ENCODE results near the gene SLC45A3.

The SLC45A3 gene

DNA sequence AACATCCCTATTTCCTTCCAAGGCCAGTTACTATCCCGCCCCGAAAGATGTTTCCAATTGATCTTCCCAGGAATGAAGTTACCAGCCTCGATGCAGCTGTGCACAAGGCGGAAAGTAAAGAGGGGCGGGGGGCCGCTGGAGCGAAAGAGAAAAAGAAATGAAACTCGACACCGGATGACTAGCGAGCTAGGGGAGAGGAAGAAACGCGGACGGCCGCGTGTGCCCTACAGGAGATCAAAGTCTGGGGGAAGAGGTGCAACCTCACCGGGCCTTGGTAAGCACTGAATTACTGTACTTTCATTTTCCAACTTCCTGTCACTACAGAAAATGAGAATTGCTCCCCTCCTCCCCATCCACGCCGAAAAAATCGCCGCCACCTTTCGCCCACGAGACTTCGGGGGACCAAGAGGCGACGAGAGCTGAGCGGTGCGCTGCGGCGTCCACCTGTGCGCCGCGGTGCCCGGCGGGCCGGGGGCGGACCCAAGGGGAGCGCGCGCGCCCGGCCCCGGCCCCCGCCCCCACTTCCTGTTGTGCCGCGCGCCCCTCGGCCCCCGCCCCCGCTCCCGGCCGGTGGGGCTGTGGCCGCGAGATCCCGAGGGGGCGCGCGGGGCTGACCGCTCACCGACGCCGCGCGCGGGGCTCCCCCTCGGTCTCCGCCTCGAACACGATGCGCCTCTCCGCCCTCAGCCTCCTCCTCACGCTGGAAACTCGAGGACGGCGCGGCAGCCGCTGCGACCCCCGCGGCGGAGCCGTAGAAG is 49.1 kb downstream of the SLC45A3 start (continued):
- peak; percentile 76 for TF ChIP-seq GLIS1 (tag by site-specific recombination; IDR thresholded peaks at IDR 0.05)
- TF ChIP-seq ZNF692 (tag by site-specific recombination; IDR thresholded peaks at IDR 0.05): peak; percentile 80
- peak; percentile 49; the same call in 1 of the 2 replicates for TF ChIP-seq BCL11B (tag by site-specific recombination; IDR thresholded peaks at IDR 0.05; ENCODE audit: low read depth)
- no peak for TF ChIP-seq FEZF1 (tag by site-specific recombination; IDR thresholded peaks at IDR 0.05)
- 0 out of 2 replicates have a peak, but pooled peaks have one; percentile 11 for TF ChIP-seq ZNF654 (tag by site-specific recombination; IDR thresholded peaks at IDR 0.05; ENCODE audit: low read depth)
- peak; percentile 78; the same call in 1 of the 2 replicates for TF ChIP-seq ZNF2 (tag by site-specific recombination; IDR thresholded peaks at IDR 0.05)
- peak; percentile 71 for TF ChIP-seq ZNF629 (tag by site-specific recombination; IDR thresholded peaks at IDR 0.05)
- TF ChIP-seq TRIM28 (IDR thresholded peaks at IDR 0.05; ENCODE audit: borderline replicate concordance, low read length): 0 out of 2 replicates have a peak, but pooled peaks have one; percentile 24
- no peak; the same call in 1 of the 2 replicates for TF ChIP-seq ZNF623 (tag by site-specific recombination; IDR thresholded peaks at IDR 0.05)
- 0 out of 2 replicates have a peak, but pooled peaks have one; percentile 36 for TF ChIP-seq ZNF792 (tag by site-specific recombination; IDR thresholded peaks at IDR 0.05)
- TF ChIP-seq, protein P1, sequence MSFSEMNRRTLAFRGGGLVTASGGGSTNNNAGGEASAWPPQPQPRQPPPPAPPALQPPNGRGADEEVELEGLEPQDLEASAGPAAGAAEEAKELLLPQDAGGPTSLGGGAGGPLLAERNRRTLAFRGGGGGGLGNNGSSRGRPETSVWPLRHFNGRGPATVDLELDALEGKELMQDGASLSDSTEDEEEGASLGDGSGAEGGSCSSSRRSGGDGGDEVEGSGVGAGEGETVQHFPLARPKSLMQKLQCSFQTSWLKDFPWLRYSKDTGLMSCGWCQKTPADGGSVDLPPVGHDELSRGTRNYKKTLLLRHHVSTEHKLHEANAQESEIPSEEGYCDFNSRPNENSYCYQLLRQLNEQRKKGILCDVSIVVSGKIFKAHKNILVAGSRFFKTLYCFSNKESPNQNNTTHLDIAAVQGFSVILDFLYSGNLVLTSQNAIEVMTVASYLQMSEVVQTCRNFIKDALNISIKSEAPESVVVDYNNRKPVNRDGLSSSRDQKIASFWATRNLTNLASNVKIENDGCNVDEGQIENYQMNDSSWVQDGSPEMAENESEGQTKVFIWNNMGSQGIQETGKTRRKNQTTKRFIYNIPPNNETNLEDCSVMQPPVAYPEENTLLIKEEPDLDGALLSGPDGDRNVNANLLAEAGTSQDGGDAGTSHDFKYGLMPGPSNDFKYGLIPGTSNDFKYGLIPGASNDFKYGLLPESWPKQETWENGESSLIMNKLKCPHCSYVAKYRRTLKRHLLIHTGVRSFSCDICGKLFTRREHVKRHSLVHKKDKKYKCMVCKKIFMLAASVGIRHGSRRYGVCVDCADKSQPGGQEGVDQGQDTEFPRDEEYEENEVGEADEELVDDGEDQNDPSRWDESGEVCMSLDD (tag by site-specific recombination; IDR thresholded peaks at IDR 0.05): peak; percentile 81
- TF ChIP-seq, protein P2, sequence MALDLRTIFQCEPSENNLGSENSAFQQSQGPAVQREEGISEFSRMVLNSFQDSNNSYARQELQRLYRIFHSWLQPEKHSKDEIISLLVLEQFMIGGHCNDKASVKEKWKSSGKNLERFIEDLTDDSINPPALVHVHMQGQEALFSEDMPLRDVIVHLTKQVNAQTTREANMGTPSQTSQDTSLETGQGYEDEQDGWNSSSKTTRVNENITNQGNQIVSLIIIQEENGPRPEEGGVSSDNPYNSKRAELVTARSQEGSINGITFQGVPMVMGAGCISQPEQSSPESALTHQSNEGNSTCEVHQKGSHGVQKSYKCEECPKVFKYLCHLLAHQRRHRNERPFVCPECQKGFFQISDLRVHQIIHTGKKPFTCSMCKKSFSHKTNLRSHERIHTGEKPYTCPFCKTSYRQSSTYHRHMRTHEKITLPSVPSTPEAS (tag by site-specific recombination; IDR thresholded peaks at IDR 0.05): no peak
- TF ChIP-seq ZNF76 (tag by site-specific recombination; IDR thresholded peaks at IDR 0.05; ENCODE audit: borderline replicate concordance, low read depth): peak; percentile 80; the same call in 1 of the 2 replicates
- TF ChIP-seq ZXDB (tag by site-specific recombination; IDR thresholded peaks at IDR 0.05): peak; percentile 85
- TF ChIP-seq ZNF514 (tag by site-specific recombination; IDR thresholded peaks at IDR 0.05): no peak
- TF ChIP-seq ZBTB1 (tag by site-specific recombination; IDR thresholded peaks at IDR 0.05): no peak
- peak; percentile 93 for TF ChIP-seq PATZ1 (tag by site-specific recombination; IDR thresholded peaks at IDR 0.05)
- no peak for TF ChIP-seq ZNF202 (tag by site-specific recombination; IDR thresholded peaks at IDR 0.05; ENCODE audit: borderline replicate concordance)
- peak; percentile 62 for TF ChIP-seq ZFHX2 (tag by site-specific recombination; conservative IDR thresholded peaks at IDR 0.05)
- TF ChIP-seq, protein P3, sequence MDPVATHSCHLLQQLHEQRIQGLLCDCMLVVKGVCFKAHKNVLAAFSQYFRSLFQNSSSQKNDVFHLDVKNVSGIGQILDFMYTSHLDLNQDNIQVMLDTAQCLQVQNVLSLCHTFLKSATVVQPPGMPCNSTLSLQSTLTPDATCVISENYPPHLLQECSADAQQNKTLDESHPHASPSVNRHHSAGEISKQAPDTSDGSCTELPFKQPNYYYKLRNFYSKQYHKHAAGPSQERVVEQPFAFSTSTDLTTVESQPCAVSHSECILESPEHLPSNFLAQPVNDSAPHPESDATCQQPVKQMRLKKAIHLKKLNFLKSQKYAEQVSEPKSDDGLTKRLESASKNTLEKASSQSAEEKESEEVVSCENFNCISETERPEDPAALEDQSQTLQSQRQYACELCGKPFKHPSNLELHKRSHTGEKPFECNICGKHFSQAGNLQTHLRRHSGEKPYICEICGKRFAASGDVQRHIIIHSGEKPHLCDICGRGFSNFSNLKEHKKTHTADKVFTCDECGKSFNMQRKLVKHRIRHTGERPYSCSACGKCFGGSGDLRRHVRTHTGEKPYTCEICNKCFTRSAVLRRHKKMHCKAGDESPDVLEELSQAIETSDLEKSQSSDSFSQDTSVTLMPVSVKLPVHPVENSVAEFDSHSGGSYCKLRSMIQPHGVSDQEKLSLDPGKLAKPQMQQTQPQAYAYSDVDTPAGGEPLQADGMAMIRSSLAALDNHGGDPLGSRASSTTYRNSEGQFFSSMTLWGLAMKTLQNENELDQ (tag by site-specific recombination; IDR thresholded peaks at IDR 0.05; ENCODE audit: low read depth): no peak
- peak; percentile 83 for TF ChIP-seq ZNF398 (tag by site-specific recombination; IDR thresholded peaks at IDR 0.05)
- peak; percentile 81 for TF ChIP-seq ZNF501 (tag by site-specific recombination; IDR thresholded peaks at IDR 0.05)
- no peak for TF ChIP-seq ZNF175 (tag by site-specific recombination; IDR thresholded peaks at IDR 0.05)
- no peak; the same call in 1 of the 2 replicates for TF ChIP-seq ZNF146 (tag by site-specific recombination; IDR thresholded peaks at IDR 0.05)
- TF ChIP-seq HOXD13 (CRISPR knock-in tag; IDR thresholded peaks at IDR 0.05; ENCODE audit: borderline replicate concordance): no peak
- peak; percentile 47; the same call in 1 of the 2 replicates for TF ChIP-seq KLF10 (tag by site-specific recombination; IDR thresholded peaks at IDR 0.05)
- TF ChIP-seq WT1 (tag by site-specific recombination; IDR thresholded peaks at IDR 0.05): peak; percentile 58
- TF ChIP-seq ZNF335 (tag by site-specific recombination; conservative IDR thresholded peaks at IDR 0.05): peak; percentile 85
